ENCODE results near the gene DHRS12.
"Not testable (repeated sequence)": the region's sequence is repeated elsewhere in the genome, so short reads cannot be mapped to it uniquely, and the experiment has no call there.

Gene DHRS12

GRCh38 chr13:51825681-51826254 lies 21.8 kb upstream of the DHRS12 start:
- Histone ChIP-seq H3K79me2 (ENCODE audit: low read length) (no peaks in the 10 kb centered on the region), H2AFZ (ENCODE audit: low read depth, low read length) (no peak overlapping the region), H3K9ac (ENCODE audit: low read length) (no peak overlapping the region), H3K27ac (ENCODE audit: low read length) (no peak overlapping the region), H3K4me1 (ENCODE audit: low read length) (peaks cover 46% of the 10 kb centered on the region), H3K27me3 (ENCODE audit: low read depth, low read length) (no peaks in the 10 kb centered on the region), H3K4me3 (ENCODE audit: low read length) (no peak overlapping the region), H4K20me1 (ENCODE audit: insufficient read depth, low read length) (no peaks in the 10 kb centered on the region), H3K36me3 (replicated peaks; ENCODE audit: low read depth, low read length) (no peaks in the 10 kb centered on the region), H3K4me2 (ENCODE audit: low read length) (no peak overlapping the region), H3K9me3 (ENCODE audit: insufficient read depth, low read length) (no peaks in the 10 kb centered on the region)
- no peak for TF ChIP-seq CTCF (IDR thresholded peaks at IDR 0.05; ENCODE audit: low read depth, low read length)
- no peak for TF ChIP-seq EZH2phosphoT487 (IDR thresholded peaks at IDR 0.05; ENCODE audit: low read depth)

- Histone ChIP-seq H3K79me2 (ENCODE audit: low read length) (no peaks in the 10 kb centered on the region), H3K27me3 (ENCODE audit: low read depth, low read length) (no peaks in the 10 kb centered on the region), H3K4me3 (ENCODE audit: low read length) (no peak overlapping the region), H3K4me2 (ENCODE audit: low read length) (peak overlapping the region; percentile 0; the same call in 1 of the 2 replicates), H3K27ac (ENCODE audit: low read length) (no peak overlapping the region), H2AFZ (ENCODE audit: low read depth, low read length) (no peak overlapping the region), H4K20me1 (ENCODE audit: insufficient read depth, low read length) (no peaks in the 10 kb centered on the region), H3K36me3 (replicated peaks; ENCODE audit: low read depth, low read length) (no peaks in the 10 kb centered on the region), H3K9ac (ENCODE audit: low read length) (no peak overlapping the region), H3K9me3 (ENCODE audit: insufficient read depth, low read length) (no peaks in the 10 kb centered on the region), H3K4me1 (ENCODE audit: low read length) (peaks cover 52% of the 10 kb centered on the region)
- TF ChIP-seq EZH2phosphoT487 (IDR thresholded peaks at IDR 0.05; ENCODE audit: low read depth) (no peak), CTCF (IDR thresholded peaks at IDR 0.05; ENCODE audit: low read depth, low read length) (no peak)
Measured at GRCh38 chr13:51825165-51825592, 21.2 kb upstream of the DHRS12 start.

DNA sequence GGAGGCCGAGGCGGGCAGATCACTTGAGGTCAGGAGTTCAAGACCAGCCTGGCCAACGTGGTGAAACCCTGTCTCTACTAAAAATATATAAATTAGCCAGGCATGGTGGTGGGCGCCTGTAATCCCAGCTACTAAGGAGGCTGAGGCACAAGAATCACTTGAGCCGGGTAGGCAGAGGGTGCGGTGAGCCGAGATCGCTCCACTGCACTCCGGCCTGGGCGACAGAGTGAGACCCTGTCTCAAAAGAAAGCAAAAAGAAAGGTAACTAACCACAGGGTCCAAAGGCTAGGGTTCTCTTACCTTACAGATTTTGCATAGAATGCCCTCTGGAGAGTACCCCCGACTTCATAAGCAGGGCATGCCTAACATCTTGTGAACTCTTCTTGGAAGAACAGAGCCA lies 20.7 kb upstream of the DHRS12 start:
- not testable (repeated sequence) for H3K79me2 ChIP-seq (ENCODE audit: low read length); H3K36me3 ChIP-seq (replicated peaks; ENCODE audit: low read depth, low read length); H4K20me1 ChIP-seq (ENCODE audit: insufficient read depth, low read length); H2AFZ ChIP-seq (ENCODE audit: low read depth, low read length); H3K9ac ChIP-seq (ENCODE audit: low read length); H3K9me3 ChIP-seq (ENCODE audit: insufficient read depth, low read length); H3K27ac ChIP-seq (ENCODE audit: low read length); H3K4me3 ChIP-seq (ENCODE audit: low read length); H3K27me3 ChIP-seq (ENCODE audit: low read depth, low read length)
- Histone ChIP-seq H3K4me2 (ENCODE audit: low read length) (peak overlapping the region; percentile 0; the same call in 1 of the 2 replicates), H3K4me1 (ENCODE audit: low read length) (peaks cover 57% of the 10 kb centered on the region)

DNA sequence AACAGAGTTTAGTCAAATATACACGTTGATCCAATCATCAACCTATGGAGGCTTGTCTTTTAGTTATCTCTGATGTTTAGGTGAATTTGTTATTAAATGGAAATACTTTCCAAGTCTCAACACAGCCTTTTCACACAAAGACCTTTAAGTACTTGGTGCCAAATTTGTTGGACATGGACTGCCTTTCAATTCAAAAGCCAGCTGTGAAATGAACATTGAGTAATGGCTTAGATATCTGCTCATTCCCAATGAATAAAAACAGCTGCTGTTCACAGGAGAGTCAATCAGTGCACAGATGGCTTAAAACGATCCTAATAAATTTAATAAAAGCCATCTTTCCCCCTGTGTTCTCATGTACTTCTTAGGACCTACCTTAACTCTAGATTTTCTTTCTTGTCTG lies 19.9 kb upstream of the DHRS12 start:
- H3K27ac ChIP-seq (ENCODE audit: low read length): no peak overlapping the region
- no peaks in the 10 kb centered on the region for H3K79me2 ChIP-seq (ENCODE audit: low read length)
- H4K20me1 ChIP-seq (ENCODE audit: insufficient read depth, low read length): no peaks in the 10 kb centered on the region
- no peaks in the 10 kb centered on the region for H3K9me3 ChIP-seq (ENCODE audit: insufficient read depth, low read length)
- H3K9ac ChIP-seq (ENCODE audit: low read length): no peak overlapping the region
- H2AFZ ChIP-seq (ENCODE audit: low read depth, low read length): no peak overlapping the region
- H3K4me1 ChIP-seq (ENCODE audit: low read length): peaks cover 60% of the 10 kb centered on the region
- H3K4me3 ChIP-seq (ENCODE audit: low read length): no peak overlapping the region
- TF ChIP-seq CTCF (IDR thresholded peaks at IDR 0.05; ENCODE audit: low read depth, low read length) (no peak), EZH2phosphoT487 (IDR thresholded peaks at IDR 0.05; ENCODE audit: low read depth) (no peak)
- H3K27me3 ChIP-seq (ENCODE audit: low read depth, low read length): no peaks in the 10 kb centered on the region
- H3K4me2 ChIP-seq (ENCODE audit: low read length): no peak overlapping the region
- no peaks in the 10 kb centered on the region for H3K36me3 ChIP-seq (replicated peaks; ENCODE audit: low read depth, low read length)

All from OCI-LY3 (cell line).